Vagina (tissue), 2 donors: ENCODE data around the gene SYNE4.

Source experiments
- CTCF ChIP-seq, 3 experiments: fragments of 450-650 bp in 2 of 3; fragments of 200-600 bp in 1 of 3; sonication (generic) in 1 of 3; IDR thresholded peaks; one replicate each; pipeline ENCODE4 v1.5.1; 2017 to 2019; ENCODE audit warnings: antibody characterized with exemption in 3 of 3, mild to moderate bottlenecking in 2 of 3, moderate library complexity in 2 of 3
- POLR2A ChIP-seq, 2 donors: fragments of 450-650 bp; IDR thresholded peaks; one replicate each; pipeline ENCODE4 v1.6.1; 2017; ENCODE audit warnings: antibody characterized with exemption in 2 of 2, mild to moderate bottlenecking in 2 of 2, moderate library complexity in 2 of 2
- POLR2AphosphoS5 ChIP-seq, 2 donors: sonication (generic); formaldehyde crosslinking; IDR thresholded peaks; one replicate each; pipeline ENCODE4 v1.9.0; 2017; ENCODE audit warnings: antibody characterized with exemption in 2 of 2, mild to moderate bottlenecking in 2 of 2, low read depth in 1 of 2; ENCODE audit not compliant: insufficient read depth in 1 of 2

GRCh38 chr19:36006955-36007354, 1.7 kb downstream of the SYNE4 start:
- TF ChIP-seq POLR2A (IDR thresholded peaks at IDR 0.05), result no peak
- TF ChIP-seq CTCF (IDR thresholded peaks at IDR 0.05), result no peak
- no peak for TF ChIP-seq POLR2AphosphoS5 (IDR thresholded peaks at IDR 0.05; ENCODE audit: insufficient read depth in 1 of 2, low read depth in 1 of 2)
